NCI-H2107 treated with DMSO at 0.1 percent for 48 hours (cell line): ENCODE measurements around the gene ATOH8.
"Not testable (repeated sequence)": the region's sequence is repeated elsewhere in the genome, so short reads cannot be mapped to it uniquely, and the experiment has no call there.

Source experiments
- DNase-seq: peaks from one replicate; lab custom pipeline; 2025; ENCODE audit not compliant: unreplicated experiment; lab: John Stamatoyannopoulos, UW

ATOH8 gene

GRCh38 chr2:85753525-85754312 lies at the start of gene ATOH8:
ATOH8 (plus strand) TSS chr2:85753991; CDS start chr2:85754190, 199 bp downstream.
- no peak for DNase-seq

GRCh38 chr2:85704038-85704437 lies 49.8 kb upstream of the ATOH8 start:
- DNase-seq: no peak

GRCh38 chr2:85704800-85705679 lies 48.8 kb upstream of the ATOH8 start:
- no peak for DNase-seq

- peak; percentile 38 for DNase-seq
These were observed 48.1 kb upstream of the ATOH8 start for GRCh38 chr2:85705680-85706039.

- no peak for DNase-seq
These were observed 47.7 kb upstream of the ATOH8 start for GRCh38 chr2:85706063-85706462.

- no peak for DNase-seq
These were observed 47.0 kb upstream of the ATOH8 start for GRCh38 chr2:85706599-85707296.

GRCh38 chr2:85707304-85707703 lies 46.5 kb upstream of the ATOH8 start:
- peak; percentile 76 for DNase-seq

GRCh38 chr2:85708641-85709040 lies 45.1 kb upstream of the ATOH8 start:
- no peak for DNase-seq

GRCh38 chr2:85709401-85709811 lies 44.4 kb upstream of the ATOH8 start:
- DNase-seq: no peak

GRCh38 chr2:85710687-85711577 lies 42.9 kb upstream of the ATOH8 start:
- DNase-seq: no peak

- DNase-seq: no peak
These were observed 42.2 kb upstream of the ATOH8 start for GRCh38 chr2:85711578-85712060.

GRCh38 chr2:85712336-85712735 lies 41.5 kb upstream of the ATOH8 start:
- DNase-seq: no peak

- no peak for DNase-seq
These were observed 40.8 kb upstream of the ATOH8 start for GRCh38 chr2:85712849-85713612.

- peak; percentile 68 for DNase-seq
These were observed 40.0 kb upstream of the ATOH8 start for GRCh38 chr2:85713836-85714235.

- not testable (repeated sequence) for DNase-seq
These were observed 39.4 kb upstream of the ATOH8 start for GRCh38 chr2:85714421-85714820.

GRCh38 chr2:85714841-85715240 lies 39.0 kb upstream of the ATOH8 start:
- no peak for DNase-seq

GRCh38 chr2:85716346-85716914 lies 37.4 kb upstream of the ATOH8 start:
- no peak for DNase-seq

GRCh38 chr2:85717308-85718008 lies 36.3 kb upstream of the ATOH8 start:
- no peak for DNase-seq

- no peak for DNase-seq
These were observed 35.8 kb upstream of the ATOH8 start for GRCh38 chr2:85718009-85718391.
